HG02852 (cell line): ENCODE data around the gene EDAR.

Source experiments
- ATAC-seq: cut with Tn5 transposase; IDR thresholded peaks from one replicate; pipeline ENCODE4 v1.9.1; 2021; ENCODE audit warnings: mild to moderate bottlenecking, moderate library complexity; ENCODE audit not compliant: unreplicated experiment

The EDAR gene

GRCh38 chr2:109005686-109006204 is 16.7 kb upstream of the EDAR start:
- no peak for ATAC-seq

GRCh38 chr2:109001201-109001600 is 12.2 kb upstream of the EDAR start:
- no peak for ATAC-seq

GRCh38 chr2:109000738-109001137 is 11.7 kb upstream of the EDAR start:
- ATAC-seq = no peak

GRCh38 chr2:108998911-108999310 is 9.9 kb upstream of the EDAR start:
- no peak for ATAC-seq

GRCh38 chr2:108994178-108994577 is 5.2 kb upstream of the EDAR start:
- ATAC-seq = no peak

GRCh38 chr2:108993095-108993937 is 4.3 kb upstream of the EDAR start:
- ATAC-seq = no peak

- ATAC-seq = no peak
Observed at GRCh38 chr2:108988076-108988795, 784 bp downstream of the EDAR start.

- ATAC-seq = no peak
Observed at GRCh38 chr2:108986916-108987510, 2.0 kb downstream of the EDAR start.

- ATAC-seq = no peak
Observed at GRCh38 chr2:108983610-108984009, 5.4 kb downstream of the EDAR start.

- no peak for ATAC-seq
Observed at GRCh38 chr2:108983061-108983460, 6.0 kb downstream of the EDAR start.

GRCh38 chr2:108982259-108982679 is 6.8 kb downstream of the EDAR start:
- ATAC-seq = no peak

GRCh38 chr2:108981846-108982245 is 7.2 kb downstream of the EDAR start:
- ATAC-seq = no peak

- ATAC-seq = no peak
Observed at GRCh38 chr2:108980076-108980475, 8.9 kb downstream of the EDAR start.

- ATAC-seq = no peak
Observed at GRCh38 chr2:108979461-108979860, 9.6 kb downstream of the EDAR start.

- no peak for ATAC-seq
Observed at GRCh38 chr2:108978709-108979111, 10.3 kb downstream of the EDAR start.

GRCh38 chr2:108975613-108976435 is 13.2 kb downstream of the EDAR start:
- no peak for ATAC-seq

- no peak for ATAC-seq
Observed at GRCh38 chr2:108974674-108975073, 14.3 kb downstream of the EDAR start.

GRCh38 chr2:108972663-108973062 is 16.4 kb downstream of the EDAR start:
- no peak for ATAC-seq

- no peak for ATAC-seq
Observed at GRCh38 chr2:108971661-108972566, 17.1 kb downstream of the EDAR start.

- no peak for ATAC-seq
Observed at GRCh38 chr2:108970369-108970768, 18.7 kb downstream of the EDAR start.
